Fibroblast of lung (primary cell): ENCODE measurements around the gene PUS10.

ENCODE experiments used
- EZH2 ChIP-seq: IDR thresholded peaks from 2 replicates; pipeline ENCODE4 v1.5.1; 2012; ENCODE audit warnings: low read length, control low read depth, mild to moderate bottlenecking; ENCODE audit errors: missing control alignments
- TF ChIP-seq, protein P1 (sequence below), 2 donors: IDR thresholded peaks in 1 of 2; conservative IDR thresholded peaks in 1 of 2; 1 replicate in 1 of 2; 2 replicates in 1 of 2; pipeline ENCODE4 v1.5.1; 2011 to 2012; ENCODE audit warnings: low read length in 2 of 2, control low read depth in 1 of 2, inconsistent platforms in 1 of 2, low read depth in 1 of 2, mild to moderate bottlenecking in 1 of 2

- TF ChIP-seq, protein P1, sequence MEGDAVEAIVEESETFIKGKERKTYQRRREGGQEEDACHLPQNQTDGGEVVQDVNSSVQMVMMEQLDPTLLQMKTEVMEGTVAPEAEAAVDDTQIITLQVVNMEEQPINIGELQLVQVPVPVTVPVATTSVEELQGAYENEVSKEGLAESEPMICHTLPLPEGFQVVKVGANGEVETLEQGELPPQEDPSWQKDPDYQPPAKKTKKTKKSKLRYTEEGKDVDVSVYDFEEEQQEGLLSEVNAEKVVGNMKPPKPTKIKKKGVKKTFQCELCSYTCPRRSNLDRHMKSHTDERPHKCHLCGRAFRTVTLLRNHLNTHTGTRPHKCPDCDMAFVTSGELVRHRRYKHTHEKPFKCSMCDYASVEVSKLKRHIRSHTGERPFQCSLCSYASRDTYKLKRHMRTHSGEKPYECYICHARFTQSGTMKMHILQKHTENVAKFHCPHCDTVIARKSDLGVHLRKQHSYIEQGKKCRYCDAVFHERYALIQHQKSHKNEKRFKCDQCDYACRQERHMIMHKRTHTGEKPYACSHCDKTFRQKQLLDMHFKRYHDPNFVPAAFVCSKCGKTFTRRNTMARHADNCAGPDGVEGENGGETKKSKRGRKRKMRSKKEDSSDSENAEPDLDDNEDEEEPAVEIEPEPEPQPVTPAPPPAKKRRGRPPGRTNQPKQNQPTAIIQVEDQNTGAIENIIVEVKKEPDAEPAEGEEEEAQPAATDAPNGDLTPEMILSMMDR (conservative IDR thresholded peaks at IDR 0.05 in 1 of 2, IDR thresholded peaks at IDR 0.05 in 1 of 2; ENCODE audit: low read depth in 1 of 2, low read length in 2 of 2) = no peak
- no peak for TF ChIP-seq EZH2
Observed at GRCh38 chr2:61011678-61012077, 6.4 kb downstream of the PUS10 start.
